ENCODE data around the gene MAZ. TPM values are rescaled to one million over a fixed set of nuclear protein-coding genes. Genes with fewer than 3 reads are reported as not detected.
"Not testable (repeated sequence)": the region's sequence is repeated elsewhere in the genome, so short reads cannot be mapped to it uniquely, and the experiment has no call there.

Gene MAZ
- total and polyA plus RNA-seq, 4 donors, result 94.9 to 170 (median 136) TPM

DNA sequence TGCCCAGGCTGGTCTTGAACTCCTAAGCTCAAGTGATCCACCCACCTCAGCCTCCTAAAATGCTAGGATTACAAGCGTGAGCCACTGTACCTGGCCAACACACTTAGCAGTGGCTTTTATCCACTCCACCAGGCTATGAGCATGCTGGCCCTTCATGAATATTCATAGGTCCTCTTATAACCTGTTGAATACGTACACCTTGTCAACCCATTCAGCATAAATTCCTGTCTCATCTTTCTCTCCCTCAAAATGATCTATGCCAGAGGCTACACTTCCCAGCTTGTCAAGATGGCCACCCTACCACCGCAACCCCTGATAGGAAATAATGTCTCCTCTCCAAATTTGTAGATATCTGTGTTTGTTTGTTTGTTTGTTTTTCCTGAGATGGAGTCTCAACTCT is 39.3 kb upstream of the MAZ start:
- H3K9ac ChIP-seq (ENCODE audit: insufficient read depth in 1 of 2, low read length in 2 of 2), result no peak overlapping the region
- H3K36me3 ChIP-seq (ENCODE audit: control insufficient read depth in 4 of 4, insufficient read depth in 4 of 4, low read length in 4 of 4), result no peaks in the 10 kb centered on the region
- WGBS, 2 donors, result 90 to 91% methylated on average over 3 of the region's 3 CpGs
- no peak for TF ChIP-seq CTCF (IDR thresholded peaks at IDR 0.05; ENCODE audit: control extremely low read depth, extremely low read depth)
- DNase-seq, result no peak
- no peaks in the 10 kb centered on the region for H3K9me3 ChIP-seq (ENCODE audit: control insufficient read depth in 4 of 4, insufficient read depth in 3 of 4, low read length in 3 of 4)
- H3K4me1 ChIP-seq (ENCODE audit: control insufficient read depth in 5 of 5, insufficient read depth in 5 of 5, low read length in 5 of 5), result no peaks in the 10 kb centered on the region
- H3K27ac ChIP-seq (ENCODE audit: low read depth in 1 of 2, low read length in 1 of 2), result no peak overlapping the region
- no peak overlapping the region for H3K4me3 ChIP-seq
- no peaks in the 10 kb centered on the region for H3K27me3 ChIP-seq (ENCODE audit: control insufficient read depth in 3 of 3, insufficient read depth in 3 of 3, low read length in 2 of 3)
- no peak for ATAC-seq (ENCODE audit: insufficient read depth, low FRiP score)

DNA sequence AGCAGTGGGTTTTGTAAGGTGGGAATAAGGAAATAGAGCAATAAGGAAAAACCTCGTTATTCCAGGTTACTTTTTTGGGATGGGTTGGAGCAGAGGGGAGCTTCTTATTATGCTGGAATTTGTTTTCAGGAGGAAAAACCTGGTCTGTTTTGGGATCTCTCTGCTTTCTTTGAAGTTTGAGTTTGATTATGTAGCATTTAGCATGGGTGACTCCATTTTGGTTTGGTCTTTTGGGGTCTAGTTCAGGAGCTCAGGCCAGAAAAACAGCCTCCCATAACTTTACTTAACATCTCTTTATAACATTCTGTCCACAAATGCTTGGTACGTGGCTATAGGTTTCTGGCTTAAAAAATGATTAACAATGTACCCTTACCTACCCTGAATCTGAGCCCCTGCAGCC is 36.8 kb upstream of the MAZ start:
- no peaks in the 10 kb centered on the region for H3K27me3 ChIP-seq (ENCODE audit: control insufficient read depth in 3 of 3, insufficient read depth in 3 of 3, low read length in 2 of 3)
- no peak overlapping the region for H3K27ac ChIP-seq (ENCODE audit: low read depth in 1 of 2, low read length in 1 of 2)
- no peak for ATAC-seq (ENCODE audit: insufficient read depth, low FRiP score)
- no peak overlapping the region for H3K9ac ChIP-seq (ENCODE audit: insufficient read depth in 1 of 2, low read length in 2 of 2)
- no peak for TF ChIP-seq CTCF (IDR thresholded peaks at IDR 0.05; ENCODE audit: control extremely low read depth, extremely low read depth)
- H3K9me3 ChIP-seq (ENCODE audit: control insufficient read depth in 4 of 4, insufficient read depth in 3 of 4, low read length in 3 of 4), result no peaks in the 10 kb centered on the region
- WGBS, 2 donors, result 90 to 92% methylated on average over 2 of the region's 2 CpGs
- no peak overlapping the region for H3K4me3 ChIP-seq
- no peaks in the 10 kb centered on the region for H3K4me1 ChIP-seq (ENCODE audit: control insufficient read depth in 5 of 5, insufficient read depth in 5 of 5, low read length in 5 of 5)
- no peaks in the 10 kb centered on the region for H3K36me3 ChIP-seq (ENCODE audit: control insufficient read depth in 4 of 4, insufficient read depth in 4 of 4, low read length in 4 of 4)
- no peak for DNase-seq

GRCh38 chr16:29770250-29770929 is 35.9 kb upstream of the MAZ start:
- H3K9ac ChIP-seq (ENCODE audit: insufficient read depth in 1 of 2, low read length in 2 of 2), result no peak overlapping the region

DNA sequence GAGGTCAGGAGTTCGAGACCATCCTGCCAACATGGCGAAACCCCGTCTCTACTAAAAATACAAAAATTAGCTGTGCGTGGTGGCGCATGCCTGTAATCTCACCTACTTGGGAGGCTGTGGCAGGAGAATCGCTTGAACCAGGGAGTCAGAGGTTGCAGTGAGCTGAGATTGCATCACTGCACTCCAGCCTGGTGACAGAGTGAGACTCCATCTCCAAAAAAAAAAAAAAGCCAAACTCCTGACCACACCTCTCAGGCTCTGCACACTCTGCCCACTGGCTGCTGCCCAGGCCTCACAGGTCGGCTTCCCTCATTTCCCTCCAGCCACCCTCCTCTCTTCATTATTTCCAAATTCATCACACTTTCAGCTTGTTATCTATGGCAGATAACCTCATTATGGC is 34.0 kb upstream of the MAZ start:
- not testable (repeated sequence) for H3K27ac ChIP-seq (ENCODE audit: low read depth in 1 of 2, low read length in 1 of 2); ATAC-seq (ENCODE audit: insufficient read depth, low FRiP score); H3K4me1 ChIP-seq (ENCODE audit: control insufficient read depth in 5 of 5, insufficient read depth in 5 of 5, low read length in 5 of 5); H3K36me3 ChIP-seq (ENCODE audit: control insufficient read depth in 4 of 4, insufficient read depth in 4 of 4, low read length in 4 of 4); H3K9ac ChIP-seq (ENCODE audit: insufficient read depth in 1 of 2, low read length in 2 of 2); H3K4me3 ChIP-seq; H3K9me3 ChIP-seq (ENCODE audit: control insufficient read depth in 4 of 4, insufficient read depth in 3 of 4, low read length in 3 of 4); DNase-seq; H3K27me3 ChIP-seq (ENCODE audit: control insufficient read depth in 3 of 3, insufficient read depth in 3 of 3, low read length in 2 of 3)
- 70 to 81% methylated on average over 7 of the region's 7 CpGs for WGBS, 2 donors

More at GRCh38 chr16:29770250-29770929, 35.9 kb upstream of the MAZ start:
- WGBS, 2 donors, result 59 to 75% methylated on average over 7 of the region's 7 CpGs
- no peak for TF ChIP-seq CTCF (IDR thresholded peaks at IDR 0.05; ENCODE audit: control extremely low read depth, extremely low read depth)
- no peak overlapping the region for H3K27ac ChIP-seq (ENCODE audit: low read depth in 1 of 2, low read length in 1 of 2)
- DNase-seq (no peak), ATAC-seq (ENCODE audit: insufficient read depth, low FRiP score) (no peak)
- H3K4me3 ChIP-seq, result no peak overlapping the region
- no peaks in the 10 kb centered on the region for H3K36me3 ChIP-seq (ENCODE audit: control insufficient read depth in 4 of 4, insufficient read depth in 4 of 4, low read length in 4 of 4)
- no peaks in the 10 kb centered on the region for H3K9me3 ChIP-seq (ENCODE audit: control insufficient read depth in 4 of 4, insufficient read depth in 3 of 4, low read length in 3 of 4)
- no peaks in the 10 kb centered on the region for H3K4me1 ChIP-seq (ENCODE audit: control insufficient read depth in 5 of 5, insufficient read depth in 5 of 5, low read length in 5 of 5)
- no peaks in the 10 kb centered on the region for H3K27me3 ChIP-seq (ENCODE audit: control insufficient read depth in 3 of 3, insufficient read depth in 3 of 3, low read length in 2 of 3)

Data from lung (tissue), 12 donors.